GM10847 (cell line): ENCODE data around the gene CD2AP.

ENCODE experiments used
- POLR2A ChIP-seq: IDR thresholded peaks from 2 replicates; pipeline ENCODE4 v1.6.1; 2011; ENCODE audit not compliant: insufficient read length; ENCODE audit errors: extremely low read depth

The CD2AP gene

DNA sequence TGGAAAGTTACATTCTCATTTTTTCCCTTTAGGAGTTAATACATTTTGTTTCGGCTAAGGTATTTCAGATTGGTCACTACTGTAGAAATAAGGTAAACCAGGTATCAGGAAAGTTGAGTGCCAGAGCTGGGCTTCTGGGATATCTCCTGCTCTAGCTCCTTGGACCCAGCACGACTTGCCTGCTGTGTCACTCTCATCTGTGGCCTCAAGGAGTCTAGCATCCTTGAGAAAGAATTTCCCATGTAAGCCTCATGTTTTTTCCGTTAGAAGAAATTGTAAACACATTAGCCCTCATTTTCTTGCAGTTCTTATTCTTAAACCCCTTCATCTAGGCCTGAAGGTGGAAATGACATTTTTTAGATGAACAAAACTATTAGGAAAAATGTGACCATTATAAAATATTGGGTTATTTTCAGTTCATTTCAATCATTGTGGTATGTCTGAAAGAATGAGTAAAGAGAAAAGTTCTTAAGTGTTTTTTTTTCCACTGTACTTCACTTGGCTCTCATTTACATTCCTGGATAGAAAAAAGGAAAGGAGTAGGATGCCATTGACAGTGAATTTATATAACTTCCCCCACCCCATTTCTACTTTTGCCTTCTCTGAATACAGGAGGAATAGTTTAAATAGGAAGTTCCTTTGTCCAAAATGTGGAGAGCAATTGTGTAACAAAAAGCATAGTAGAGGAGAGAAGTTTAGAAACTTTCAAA lies 46.7 kb downstream of the CD2AP start:
- no peak for TF ChIP-seq POLR2A

DNA sequence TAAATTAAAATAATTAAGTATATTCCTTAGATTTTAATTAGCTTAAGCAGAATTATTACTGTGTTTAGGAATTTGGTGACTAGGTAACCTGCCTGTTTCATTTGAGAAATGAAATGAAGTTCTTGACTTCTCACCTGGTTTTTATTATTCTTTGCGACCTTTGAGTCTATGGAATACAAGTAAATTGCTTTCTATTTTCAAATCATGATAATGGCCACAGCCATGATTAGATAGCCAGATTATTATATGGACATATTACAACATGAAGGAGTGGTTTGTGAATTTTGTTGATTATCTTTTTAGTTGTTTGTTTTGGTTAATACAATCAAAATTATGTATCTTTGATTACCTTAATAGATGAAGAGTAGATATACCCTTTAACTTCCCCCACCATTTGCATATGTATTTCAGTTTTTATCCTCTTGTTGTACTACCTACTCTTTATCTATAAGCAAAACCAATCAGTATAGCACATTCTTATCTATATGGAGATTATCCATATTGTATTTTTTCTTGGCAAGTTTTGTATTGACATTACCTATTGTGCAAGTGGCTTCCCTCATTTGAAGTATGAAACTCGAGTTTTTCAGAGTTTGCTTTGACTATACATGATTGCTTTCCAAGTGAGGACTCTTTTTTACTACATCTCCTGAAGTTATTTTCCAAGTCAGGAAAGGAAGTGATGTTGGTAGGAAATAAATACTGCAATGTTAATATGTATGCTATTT lies 47.9 kb downstream of the CD2AP start:
- no peak for TF ChIP-seq POLR2A

DNA sequence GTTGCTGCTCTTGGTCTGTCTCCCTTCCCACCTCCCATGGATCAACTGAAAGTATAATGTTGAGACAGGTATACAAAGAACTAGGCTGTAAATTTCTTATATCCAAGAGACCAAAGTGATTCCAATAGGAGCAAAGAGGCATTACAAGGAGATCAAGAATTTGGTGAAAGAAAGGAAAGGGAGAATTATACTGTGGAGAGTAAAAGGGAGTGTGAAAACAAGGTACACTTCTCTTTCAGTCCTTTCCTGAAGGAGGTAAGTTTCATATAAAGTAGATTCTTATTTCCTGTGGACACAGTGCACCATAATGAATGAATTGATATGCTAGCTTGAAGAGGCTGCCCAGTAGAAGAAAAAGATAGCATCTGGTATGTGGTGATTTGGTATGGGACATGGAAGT lies 49.7 kb downstream of the CD2AP start:
- no peak for TF ChIP-seq POLR2A

DNA sequence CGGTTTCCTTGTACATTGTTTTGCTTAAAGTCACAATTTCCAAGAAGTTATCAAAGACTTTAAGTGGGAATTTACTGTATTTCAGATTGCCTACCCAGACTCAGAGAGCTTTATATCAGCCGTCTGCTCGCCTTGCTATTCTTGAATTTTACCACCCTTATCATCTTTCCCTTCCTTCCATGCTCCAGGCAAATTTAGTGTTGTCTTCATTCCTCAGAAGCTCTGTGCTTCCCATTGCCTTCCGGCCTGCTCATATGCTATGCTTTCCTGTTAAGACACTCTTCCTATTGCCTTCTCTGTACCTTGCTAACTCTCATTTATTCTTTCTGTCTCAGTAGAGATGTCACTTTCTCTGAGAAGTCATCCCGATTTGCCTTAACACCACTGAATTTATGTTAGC lies 52.1 kb downstream of the CD2AP start:
- no peak for TF ChIP-seq POLR2A

DNA sequence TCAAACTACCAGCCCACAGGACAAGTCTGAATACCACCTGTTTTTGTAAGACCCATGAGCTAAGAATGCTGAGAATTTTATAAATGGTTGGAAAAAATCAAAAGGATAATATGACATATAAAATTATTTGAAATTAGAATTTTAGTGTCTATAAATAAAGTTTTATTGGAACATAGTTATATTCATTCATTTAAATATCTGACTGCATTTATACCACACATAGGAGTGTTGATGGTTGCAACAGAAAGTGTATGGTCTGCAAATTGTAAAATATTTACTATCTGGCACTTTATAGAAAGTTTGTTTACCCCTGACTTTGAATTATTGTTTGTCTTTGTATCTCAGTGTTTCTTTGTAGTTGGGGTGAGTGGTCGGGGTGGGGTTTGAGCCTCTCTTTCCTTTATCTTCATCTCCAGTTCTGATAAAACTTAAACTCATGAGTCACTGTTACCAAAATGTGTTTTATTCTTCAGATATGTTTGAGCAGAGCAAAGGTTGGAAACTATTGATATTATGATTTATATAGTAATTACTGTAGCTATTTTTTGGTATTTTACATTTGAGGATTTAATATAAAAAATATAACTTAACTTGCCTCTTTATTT lies 55.5 kb downstream of the CD2AP start:
- no peak for TF ChIP-seq POLR2A

DNA sequence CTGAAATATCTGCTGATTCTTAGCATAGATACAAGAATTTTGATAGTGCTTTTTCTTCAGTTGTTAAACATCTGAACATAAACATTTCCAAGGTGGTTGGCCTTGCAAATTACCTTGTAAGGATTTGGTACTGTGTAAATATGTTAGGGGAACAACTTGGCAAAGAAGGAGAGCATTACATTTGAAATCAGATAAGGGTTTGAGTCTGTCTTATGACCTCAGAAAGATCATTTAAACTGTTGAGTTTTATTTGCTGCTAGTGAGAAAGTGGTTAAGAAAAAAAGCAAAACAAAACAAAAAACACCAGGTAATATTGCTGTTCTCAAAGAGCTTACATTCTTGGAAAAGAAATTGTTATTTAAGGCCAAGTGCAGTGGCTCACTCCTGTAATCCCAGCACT lies 56.5 kb downstream of the CD2AP start:
- TF ChIP-seq POLR2A = no peak

DNA sequence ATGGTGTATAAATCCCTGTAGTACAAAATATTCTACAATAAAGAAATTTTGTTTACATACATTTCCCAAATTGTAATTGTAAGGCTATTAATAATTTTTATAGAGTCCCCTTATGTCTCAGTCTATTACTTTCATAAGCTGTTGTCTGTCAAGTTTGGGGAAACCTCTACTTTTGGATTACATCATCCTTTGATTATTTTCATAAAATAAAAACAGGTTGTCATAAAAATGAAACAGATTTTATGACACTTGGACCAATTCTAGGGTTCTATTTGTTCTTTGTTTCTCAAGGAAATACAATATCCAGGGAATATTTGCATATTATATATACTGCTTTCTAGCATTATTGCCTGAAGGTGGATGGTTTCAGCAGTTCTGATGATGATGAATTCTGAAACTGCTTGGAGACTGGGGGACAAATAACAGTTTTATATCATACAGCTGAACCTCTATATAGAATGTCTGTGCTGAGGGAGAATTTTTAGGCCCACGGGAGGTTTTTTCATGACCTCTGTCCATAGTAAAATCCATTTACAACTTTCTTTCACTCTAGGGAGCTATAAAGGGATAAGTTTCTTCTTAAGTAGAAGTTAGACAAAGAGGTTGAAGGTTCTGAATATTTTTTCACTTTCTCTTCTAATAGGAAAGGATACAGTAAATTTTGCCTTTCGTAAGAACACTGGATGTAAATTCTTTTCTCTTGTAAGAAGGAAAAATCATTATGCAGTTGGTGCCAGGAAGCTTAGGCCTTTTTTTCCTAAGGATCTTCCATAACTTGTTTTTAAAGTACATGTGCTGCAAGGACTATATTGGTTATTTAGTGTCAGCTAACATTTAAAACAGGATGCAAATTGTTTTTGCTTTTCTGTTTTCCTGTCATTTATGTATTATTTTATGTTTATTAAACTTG lies 58.0 kb downstream of the CD2AP start:
- TF ChIP-seq POLR2A = no peak

DNA sequence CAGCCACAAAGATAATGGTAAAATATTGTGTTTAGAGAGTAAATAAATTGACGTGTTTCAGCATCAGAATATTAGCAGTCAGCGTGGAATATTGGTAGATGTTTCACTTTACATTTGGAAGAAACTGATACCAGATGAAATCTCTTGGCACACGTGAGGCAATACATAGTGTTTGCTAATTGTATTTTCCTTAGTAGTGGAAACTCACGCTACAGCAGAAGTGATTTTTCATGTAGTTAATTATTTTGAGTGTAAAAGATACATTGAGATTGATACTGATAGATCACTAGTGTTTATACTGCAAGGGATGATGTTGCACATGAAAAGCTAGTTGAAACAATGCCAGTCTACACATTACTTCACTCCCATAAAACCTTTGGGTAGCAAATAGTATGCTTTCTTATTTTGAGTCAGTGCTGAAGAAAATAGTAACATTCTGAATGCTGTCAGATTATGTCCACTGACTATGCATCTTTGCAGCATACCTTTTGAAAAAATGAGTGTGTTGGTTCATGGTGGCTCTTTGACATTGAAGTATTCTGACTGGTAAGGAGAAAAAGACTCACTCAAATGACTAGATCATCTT lies 59.3 kb downstream of the CD2AP start:
- TF ChIP-seq POLR2A = no peak

DNA sequence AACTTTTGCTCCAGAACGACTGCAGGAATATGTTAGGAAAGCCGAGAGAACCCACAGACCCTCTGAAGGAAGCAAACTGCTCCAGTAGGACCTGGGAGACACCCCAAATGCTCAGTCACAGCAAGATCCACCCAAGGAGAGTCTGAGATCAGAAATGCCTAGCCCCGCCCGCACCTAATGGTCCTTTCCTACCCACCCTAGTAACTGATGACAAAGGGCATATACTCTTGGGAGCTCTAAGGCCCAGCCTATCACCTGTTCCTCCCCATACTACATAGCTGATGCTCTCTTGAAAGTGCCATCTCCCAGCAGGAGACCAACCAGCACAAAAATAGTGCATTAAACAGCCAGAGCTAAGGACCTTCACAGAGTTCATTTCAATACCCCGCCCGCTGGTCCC lies 67.6 kb downstream of the CD2AP start:
- no peak for TF ChIP-seq POLR2A

DNA sequence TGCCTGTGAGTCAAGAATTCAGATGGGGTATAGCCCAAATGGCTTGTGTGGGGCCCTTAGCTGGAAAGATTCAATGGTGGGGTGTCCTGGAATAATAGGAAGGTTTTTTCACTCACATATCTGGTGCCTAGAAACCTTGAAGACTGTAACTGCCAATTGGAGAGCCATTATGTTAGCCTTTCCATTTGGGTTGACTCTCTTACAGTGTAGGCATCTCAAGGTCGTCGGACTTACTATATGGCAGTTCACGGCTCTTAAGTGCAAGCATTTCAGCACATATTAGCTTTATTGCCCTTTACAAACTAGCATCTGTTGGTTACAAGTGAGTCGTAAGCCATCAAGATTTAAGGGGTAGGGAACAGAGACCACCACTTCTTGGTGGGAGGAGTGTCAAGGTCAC lies 74.1 kb downstream of the CD2AP start:
- TF ChIP-seq POLR2A = no peak

DNA sequence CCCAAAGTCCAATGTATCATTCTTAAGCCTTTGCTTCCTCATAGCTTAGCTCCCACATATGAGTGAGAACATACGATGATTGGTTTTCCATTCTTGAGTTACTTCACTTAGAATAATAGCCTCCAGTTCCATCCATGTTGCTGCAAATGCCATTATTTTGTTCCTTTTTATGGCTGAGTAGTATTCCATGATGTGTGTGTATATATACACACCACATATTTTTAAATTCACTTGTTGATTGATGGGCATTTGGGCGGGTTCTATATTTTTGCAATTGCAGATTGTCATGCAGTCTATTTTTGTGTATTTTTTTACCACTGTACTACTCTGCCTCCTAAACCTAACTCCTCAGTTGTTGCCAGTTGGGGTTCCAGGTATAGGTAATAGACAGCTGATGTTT lies 74.7 kb downstream of the CD2AP start:
- no peak for TF ChIP-seq POLR2A

DNA sequence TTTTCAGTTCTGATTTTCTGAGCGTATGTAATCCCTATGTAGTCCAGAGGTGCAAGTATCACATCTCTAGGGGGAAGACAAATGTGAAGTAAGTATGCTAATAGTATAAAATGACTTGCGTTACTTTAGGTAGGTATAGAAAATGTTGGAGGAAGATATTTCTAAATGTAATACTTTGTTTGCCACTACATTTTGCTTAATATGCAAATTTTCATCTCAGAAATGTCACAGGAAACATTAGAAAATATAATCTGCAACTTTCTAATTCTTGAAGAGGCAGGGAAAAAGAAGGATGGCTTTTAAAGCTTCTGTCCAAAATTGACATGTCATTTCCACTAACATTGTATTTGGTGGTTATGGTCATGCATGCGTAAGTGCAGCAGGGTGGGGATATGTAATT lies 85.6 kb downstream of the CD2AP start:
- no peak for TF ChIP-seq POLR2A

DNA sequence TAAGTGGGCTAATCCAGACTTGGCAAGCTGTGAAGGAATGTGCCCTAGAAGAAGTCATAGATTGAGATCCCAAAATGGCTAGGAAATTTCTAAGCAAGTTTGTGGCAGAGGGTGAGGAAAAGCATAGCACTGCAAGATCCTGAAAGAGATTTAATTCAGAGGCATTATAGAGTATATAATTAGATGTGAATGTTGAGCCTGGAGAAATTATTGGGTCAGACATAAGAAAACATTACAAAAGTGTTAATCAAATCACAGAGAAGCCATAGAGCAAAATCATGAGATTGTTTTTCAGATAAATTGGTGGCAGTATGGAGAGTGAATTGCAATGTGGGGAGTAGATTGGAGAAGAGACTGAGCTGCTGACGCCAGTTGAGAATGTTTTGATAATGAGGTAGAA lies 90.0 kb downstream of the CD2AP start:
- TF ChIP-seq POLR2A = no peak

DNA sequence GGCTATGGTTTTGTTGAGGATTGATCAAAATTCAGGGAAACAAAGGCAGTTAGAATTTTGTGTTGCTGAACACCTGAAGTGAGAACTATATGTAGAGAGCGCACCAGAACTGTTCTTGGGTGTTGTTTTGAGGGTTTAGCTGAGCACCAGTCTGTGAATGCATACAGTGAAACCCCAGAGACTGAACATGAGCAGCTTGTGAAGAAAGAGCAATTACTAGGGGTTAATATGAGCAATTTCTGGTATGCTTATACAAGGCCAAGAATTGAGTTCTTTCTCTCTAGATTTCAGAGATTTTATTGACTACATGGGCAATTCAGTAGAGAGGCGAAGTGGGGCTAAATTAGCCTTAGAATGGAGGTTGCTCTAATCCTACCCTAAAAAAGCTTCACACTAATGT lies 93.9 kb downstream of the CD2AP start:
- TF ChIP-seq POLR2A = no peak

DNA sequence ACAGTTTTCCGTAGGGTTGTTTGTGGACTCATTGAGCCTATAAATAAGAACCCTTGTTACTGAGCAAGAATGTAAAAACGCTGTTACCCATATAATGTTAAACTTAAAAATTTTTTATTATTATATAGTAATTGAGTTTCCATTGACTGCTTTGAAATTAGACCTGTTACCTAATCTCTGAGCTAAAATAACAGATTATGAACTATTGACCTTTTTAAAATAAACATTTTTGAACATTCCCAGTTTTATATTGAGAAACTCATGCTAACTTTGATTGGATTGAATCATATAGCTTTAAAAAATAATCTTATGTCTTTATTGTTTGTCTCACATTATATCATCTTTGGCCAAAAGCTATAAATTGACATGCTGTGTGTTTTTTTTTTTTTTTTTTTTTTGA lies 95.5 kb downstream of the CD2AP start:
- no peak for TF ChIP-seq POLR2A
